ENCODE results near the gene SPESP1. TPM values are rescaled to one million over a fixed set of nuclear protein-coding genes. Genes with fewer than 3 reads are reported as not detected.
A peak's percentile ranks its signal among the peaks of the same experiment; 100 is the strongest.

SPESP1 gene
- total RNA-seq, 1 experiment from 2014 or later: not detected

GRCh38 chr15:68990231-68990991, 60.1 kb downstream of the SPESP1 start:
- H3K4me3 ChIP-seq: no peak overlapping the region
- H3K27me3 ChIP-seq (replicated peaks): 0 out of 2 replicates have a peak, but pooled peaks cover 4% of the 10 kb centered on the region
- DNase-seq (ENCODE audit: low read depth in 1 of 2, low spot score in 2 of 2): no peak
- no peaks in the 10 kb centered on the region for H3K36me3 ChIP-seq
- no peak overlapping the region for H3K27ac ChIP-seq
- no peaks in the 10 kb centered on the region; the same call in 1 of the 2 replicates for H3K4me1 ChIP-seq (replicated peaks)
- no peaks in the 10 kb centered on the region for H3K9me3 ChIP-seq (replicated peaks)

- Histone ChIP-seq H3K27me3 (replicated peaks) (0 out of 2 replicates have a peak, but pooled peaks cover 4% of the 10 kb centered on the region), H3K4me1 (replicated peaks) (no peaks in the 10 kb centered on the region; the same call in 1 of the 2 replicates), H3K27ac (no peak overlapping the region), H3K4me3 (no peak overlapping the region), H3K36me3 (no peaks in the 10 kb centered on the region), H3K9me3 (replicated peaks) (no peaks in the 10 kb centered on the region)
- DNase-seq (ENCODE audit: low read depth in 1 of 2, low spot score in 2 of 2): no peak
These were observed 60.7 kb downstream of the SPESP1 start for GRCh38 chr15:68990992-68991500.

- H3K27me3 ChIP-seq (replicated peaks): 0 out of 2 replicates have a peak, but pooled peaks cover 3% of the 10 kb centered on the region
- H3K4me1 ChIP-seq (replicated peaks): no peaks in the 10 kb centered on the region; the same call in 1 of the 2 replicates
- no peaks in the 10 kb centered on the region for H3K36me3 ChIP-seq
- no peaks in the 10 kb centered on the region for H3K9me3 ChIP-seq (replicated peaks)
- H3K4me3 ChIP-seq: no peak overlapping the region
- peak in 1 of 2 experiments; percentile 5 for DNase-seq (ENCODE audit: low read depth in 1 of 2, low spot score in 2 of 2)
- H3K27ac ChIP-seq: no peak overlapping the region
These were observed 61.4 kb downstream of the SPESP1 start for GRCh38 chr15:68991723-68992122.

GRCh38 chr15:68992696-68993095, 62.4 kb downstream of the SPESP1 start:
- Histone ChIP-seq H3K27me3 (replicated peaks) (no peaks in the 10 kb centered on the region), H3K4me3 (no peak overlapping the region), H3K9me3 (replicated peaks) (no peaks in the 10 kb centered on the region), H3K27ac (no peak overlapping the region), H3K36me3 (no peaks in the 10 kb centered on the region), H3K4me1 (replicated peaks) (no peaks in the 10 kb centered on the region; the same call in 1 of the 2 replicates)
- peak in 1 of 2 experiments; percentile 19 for DNase-seq (ENCODE audit: low read depth in 1 of 2, low spot score in 2 of 2)

- peak in 1 of 2 experiments; percentile 6 for DNase-seq (ENCODE audit: low read depth in 1 of 2, low spot score in 2 of 2)
- Histone ChIP-seq H3K4me3 (no peak overlapping the region), H3K9me3 (replicated peaks) (no peaks in the 10 kb centered on the region), H3K27ac (no peak overlapping the region), H3K36me3 (no peaks in the 10 kb centered on the region), H3K4me1 (replicated peaks) (no peaks in the 10 kb centered on the region; the same call in 1 of the 2 replicates), H3K27me3 (replicated peaks) (no peaks in the 10 kb centered on the region)
These were observed 63.0 kb downstream of the SPESP1 start for GRCh38 chr15:68993276-68993675.

GRCh38 chr15:68994149-68994548, 63.8 kb downstream of the SPESP1 start:
- H3K27me3 ChIP-seq (replicated peaks): no peaks in the 10 kb centered on the region
- H3K4me1 ChIP-seq (replicated peaks): no peaks in the 10 kb centered on the region; the same call in 1 of the 2 replicates
- H3K9me3 ChIP-seq (replicated peaks): no peaks in the 10 kb centered on the region
- DNase-seq (ENCODE audit: low read depth in 1 of 2, low spot score in 2 of 2): peak; percentile 4 to 28
- H3K27ac ChIP-seq: no peak overlapping the region
- no peaks in the 10 kb centered on the region for H3K36me3 ChIP-seq
- no peak overlapping the region for H3K4me3 ChIP-seq

- Histone ChIP-seq H3K27ac (no peak overlapping the region), H3K36me3 (no peaks in the 10 kb centered on the region), H3K9me3 (replicated peaks) (no peaks in the 10 kb centered on the region), H3K4me3 (no peak overlapping the region), H3K27me3 (replicated peaks) (no peaks in the 10 kb centered on the region), H3K4me1 (replicated peaks) (no peaks in the 10 kb centered on the region; the same call in 1 of the 2 replicates)
- DNase-seq (ENCODE audit: low read depth in 1 of 2, low spot score in 2 of 2): no peak
These were observed 64.8 kb downstream of the SPESP1 start for GRCh38 chr15:68994981-68995761.

Other genes starting within 250 kb of the SPESP1 start
- 91.2 and 110 TPM in 2 replicates for gene ANP32A, start 109.6 kb upstream of the SPESP1 start, total RNA-seq (2014; rRNA removed; shearing (Covaris generic))
- not detected in 2 replicates for gene NOX5, start 84.2 kb downstream of the SPESP1 start, total RNA-seq (2014; rRNA removed; shearing (Covaris generic))
- 31.7 and 40.4 TPM in 2 replicates for gene GLCE, start 230.1 kb downstream of the SPESP1 start, total RNA-seq (2014; rRNA removed; shearing (Covaris generic))